NCI-H146 treated with DMSO at 0.1 percent for 48 hours (cell line): Measurements from ENCODE around the gene ERRFI1.
"Not testable (repeated sequence)": the region's sequence is repeated elsewhere in the genome, so short reads cannot be mapped to it uniquely, and the experiment has no call there.

Experiments
- DNase-seq: peaks from one replicate; lab custom pipeline; 2025; ENCODE audit not compliant: unreplicated experiment; lab: John Stamatoyannopoulos, UW

Gene ERRFI1

DNA sequence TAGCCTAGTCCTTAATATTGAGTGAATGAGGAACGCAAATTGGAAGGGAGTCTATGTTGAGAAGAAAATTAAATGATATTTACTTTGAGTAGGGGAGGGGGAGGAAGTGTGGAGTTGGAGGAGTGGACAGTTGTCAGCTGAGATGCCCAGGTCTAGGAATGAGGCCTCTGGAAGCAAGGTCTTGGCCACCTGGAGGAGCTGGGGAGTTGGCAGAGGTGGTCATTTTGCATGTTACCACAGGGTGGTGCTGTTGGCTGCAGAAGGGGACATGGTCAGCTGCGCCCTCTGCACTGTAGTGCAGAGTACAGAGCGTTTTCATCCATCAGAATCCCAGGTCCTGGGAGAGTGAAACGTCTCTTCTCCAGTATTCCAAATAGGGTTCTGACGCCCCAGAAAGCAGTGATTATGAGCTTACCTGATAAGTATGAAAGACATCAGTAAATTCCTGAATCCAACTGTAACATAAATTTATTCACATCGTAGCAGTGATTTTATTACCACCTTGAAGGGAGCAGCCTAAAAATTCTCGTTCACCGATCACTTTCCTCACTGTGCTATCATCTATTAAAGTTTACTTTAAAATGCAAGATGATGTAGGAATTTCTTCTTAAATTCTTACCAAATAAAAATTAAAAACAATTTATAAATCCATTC is 50.8 kb downstream of the ERRFI1 start:
- DNase-seq = peak; percentile 60

DNA sequence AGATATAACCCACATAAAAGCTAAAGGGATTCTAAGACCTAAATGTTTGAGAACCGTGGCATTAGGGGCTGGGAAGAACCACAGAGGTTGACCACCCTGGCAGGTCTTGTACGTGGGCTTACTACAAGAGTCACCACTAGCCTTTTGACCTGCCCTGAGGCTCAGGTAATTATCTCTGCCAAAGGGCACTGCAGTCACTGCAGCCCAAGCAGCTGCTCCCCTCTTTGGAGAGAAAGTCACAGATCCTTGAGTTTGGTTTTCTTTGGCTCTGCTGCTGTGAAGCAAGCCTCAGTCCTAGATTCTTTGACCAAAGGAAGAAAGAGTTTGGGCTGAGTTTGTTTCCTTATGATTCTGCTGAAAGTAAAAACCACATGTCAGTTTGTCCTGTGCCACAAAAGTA is 53.0 kb downstream of the ERRFI1 start:
- DNase-seq = no peak

DNA sequence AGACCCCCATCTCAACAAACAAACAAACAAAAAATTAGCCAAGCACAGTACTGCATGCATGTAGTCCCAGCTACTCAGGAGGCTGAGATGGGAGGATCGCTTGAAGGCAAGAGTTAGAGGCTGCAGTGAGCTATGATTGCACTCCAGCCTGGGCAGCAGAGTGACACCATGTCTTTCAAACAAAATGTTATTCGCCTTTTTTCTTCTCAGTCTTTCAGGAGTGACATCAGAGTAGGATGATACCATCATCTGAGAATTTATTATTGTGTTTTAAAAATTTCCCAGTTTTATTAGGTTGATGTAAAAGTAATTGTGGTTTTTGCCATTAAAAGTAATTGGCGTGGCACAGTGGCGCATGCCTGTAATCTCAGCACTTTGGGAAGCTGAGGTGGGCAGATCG is 53.8 kb downstream of the ERRFI1 start:
- no peak for DNase-seq

DNA sequence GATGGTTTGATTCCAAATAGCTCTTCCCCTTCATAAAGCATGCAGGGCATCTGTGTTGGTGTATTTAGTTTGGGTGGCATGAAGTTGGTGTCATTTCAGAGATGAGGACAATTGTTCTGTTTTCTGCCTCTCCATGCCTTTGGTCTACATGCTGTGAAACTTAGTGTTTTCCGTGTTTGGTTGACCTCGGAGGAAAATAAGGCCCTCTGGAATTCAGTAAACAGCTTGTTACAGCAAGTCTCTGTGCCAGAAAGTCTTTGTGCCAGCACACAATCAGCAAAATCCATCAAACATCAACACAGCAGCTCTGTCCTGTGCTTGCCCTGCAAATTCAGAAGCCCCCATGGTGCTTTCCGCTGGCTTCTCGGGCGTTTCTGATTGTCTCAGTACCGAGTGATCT is 55.1 kb downstream of the ERRFI1 start:
- DNase-seq = no peak

DNA sequence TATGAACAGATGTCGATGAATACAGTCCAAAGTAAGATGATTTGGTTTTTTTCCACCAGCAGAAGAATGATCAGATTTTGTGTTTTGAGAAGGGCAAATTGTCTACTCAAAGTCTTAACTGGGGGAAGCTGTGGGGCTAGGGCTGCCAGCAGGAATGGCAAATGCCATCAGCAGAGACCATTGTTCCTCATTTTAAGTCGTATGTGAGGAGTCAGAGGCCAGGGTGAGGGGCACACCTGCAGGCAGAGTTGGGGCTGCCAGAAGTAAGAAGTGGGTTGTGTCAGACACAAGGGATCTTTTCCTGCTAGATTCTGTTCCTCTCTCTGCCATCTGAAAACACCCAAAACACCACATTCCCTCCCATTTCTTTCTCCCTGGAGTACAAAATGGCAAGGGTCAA is 55.9 kb downstream of the ERRFI1 start:
- no peak for DNase-seq

DNA sequence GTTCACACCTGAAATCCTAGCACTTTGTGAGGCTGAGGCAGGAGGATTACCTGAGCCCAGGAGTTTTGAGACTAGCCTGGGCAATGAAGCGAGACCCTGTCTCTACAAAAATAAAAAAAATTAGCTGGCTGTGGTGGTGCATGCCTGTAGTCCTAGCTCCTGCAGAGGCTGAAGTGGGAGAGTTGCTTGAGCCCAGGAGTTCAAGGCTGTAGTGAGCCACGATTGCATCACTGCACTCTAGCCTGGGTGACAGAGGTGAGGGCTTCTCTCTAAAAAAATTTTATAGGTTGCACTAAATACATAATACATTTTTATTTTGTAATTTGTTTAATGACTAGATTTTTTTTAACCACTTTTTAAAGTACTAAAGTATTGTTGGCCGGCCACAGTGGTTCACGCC is 58.5 kb downstream of the ERRFI1 start:
- DNase-seq = no peak

DNA sequence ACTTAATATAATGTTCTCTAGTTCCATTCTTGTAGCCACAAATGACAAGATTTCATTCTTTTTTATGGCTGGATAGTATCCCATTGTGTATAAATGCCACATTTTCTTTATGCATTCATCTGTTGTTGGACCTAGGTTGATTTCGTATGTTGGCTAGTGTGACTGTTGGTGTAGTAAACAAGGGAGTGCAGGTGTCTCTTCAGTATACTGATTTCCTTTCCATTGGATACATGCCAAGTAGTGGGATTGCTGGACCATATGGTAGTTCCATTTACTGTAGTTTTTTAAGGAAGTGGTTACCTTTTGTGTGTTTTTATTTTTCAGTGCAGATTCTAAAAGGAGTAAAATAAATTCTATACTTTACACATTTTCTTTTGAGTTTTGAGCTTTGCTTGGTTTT is 58.9 kb downstream of the ERRFI1 start:
- no peak for DNase-seq

DNA sequence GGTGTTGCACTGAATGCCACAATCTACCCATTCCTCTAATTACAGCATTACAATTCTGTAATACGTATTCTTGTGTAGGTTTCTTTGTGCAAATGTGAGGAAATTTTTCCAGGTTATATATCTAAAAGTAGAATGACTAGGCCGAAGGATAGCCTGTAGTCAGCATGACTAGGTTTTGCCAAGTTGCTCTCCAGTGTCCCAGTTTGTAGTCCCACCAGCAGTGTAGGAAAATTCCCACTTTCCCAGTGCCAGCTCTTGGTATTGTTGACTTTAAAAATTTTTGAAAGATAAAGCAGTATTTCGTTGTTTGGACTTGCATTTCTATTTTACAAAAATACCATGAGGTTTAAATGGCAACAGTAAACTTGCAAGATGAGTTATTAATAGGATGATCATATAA is 61.6 kb downstream of the ERRFI1 start:
- DNase-seq = no peak

DNA sequence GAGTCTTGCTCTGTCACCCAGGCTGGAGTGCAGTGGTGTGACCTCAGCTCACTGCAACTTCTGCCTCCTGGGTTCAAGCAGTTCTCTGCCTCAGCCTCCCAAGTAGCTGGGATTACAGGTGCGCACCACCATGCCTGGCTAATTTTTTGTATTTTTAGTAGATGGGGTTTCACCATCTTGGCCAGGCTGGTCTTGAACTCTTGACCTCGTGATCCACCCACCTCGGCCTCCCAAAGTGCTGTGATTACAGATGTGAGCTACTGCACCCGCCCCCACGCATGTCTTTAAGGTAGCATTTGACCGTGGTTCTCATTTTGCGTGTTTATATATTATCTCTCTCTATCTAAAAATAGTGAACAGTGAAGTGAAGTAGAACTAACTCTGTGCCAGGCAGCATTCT is 62.3 kb downstream of the ERRFI1 start:
- DNase-seq = not testable (repeated sequence)

DNA sequence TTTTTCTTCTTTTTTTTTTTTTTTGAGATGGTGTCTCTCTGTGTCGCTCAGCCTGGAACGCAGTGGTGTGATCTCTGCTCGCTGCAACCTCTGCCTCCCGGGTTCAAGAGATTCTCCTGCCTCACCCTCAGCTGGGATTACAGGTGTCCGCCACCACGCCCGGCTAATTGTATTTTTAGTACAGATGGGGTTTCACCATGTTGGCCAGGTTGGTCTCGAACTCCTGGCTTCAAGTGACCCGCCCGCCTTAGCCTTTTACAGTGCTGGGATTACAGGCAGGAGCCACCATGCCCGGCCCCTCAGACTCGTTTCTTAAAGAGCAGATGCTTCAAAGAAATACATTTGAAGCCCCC is 62.8 kb downstream of the ERRFI1 start:
- not testable (repeated sequence) for DNase-seq

DNA sequence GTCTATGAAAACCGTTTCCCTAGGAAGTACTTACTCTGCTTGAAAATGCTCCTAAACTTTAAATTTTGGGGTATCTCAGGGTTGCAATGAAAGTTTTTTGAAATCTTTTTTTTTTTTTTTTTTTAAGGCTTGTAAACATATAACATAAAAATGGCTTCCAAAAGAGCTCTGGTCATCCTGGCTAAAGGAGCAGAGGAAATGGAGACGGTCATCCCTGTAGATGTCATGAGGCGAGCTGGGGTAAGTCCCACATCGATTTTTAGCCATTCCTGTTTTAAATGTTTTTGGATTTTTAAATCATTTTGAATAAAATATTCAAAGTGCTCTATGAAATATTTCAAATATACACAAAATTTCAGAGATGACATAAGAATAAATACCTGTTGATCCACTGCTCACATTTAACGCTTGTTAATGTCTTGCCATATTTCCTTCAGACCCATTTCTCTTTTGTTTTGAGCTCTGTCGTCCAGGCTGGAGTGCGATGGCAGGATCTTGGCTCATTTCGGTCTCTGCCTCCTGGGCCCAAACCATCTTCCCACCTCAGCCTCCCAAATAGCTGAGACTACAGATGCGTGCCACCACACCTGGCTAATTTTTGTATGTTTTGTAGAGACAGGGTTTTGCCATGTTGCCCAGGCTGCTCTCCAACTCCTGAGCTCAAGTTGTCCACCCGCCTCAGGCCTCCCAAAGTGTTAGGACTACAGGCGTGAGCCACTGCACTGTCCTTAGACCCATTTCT is 63.3 kb downstream of the ERRFI1 start:
- DNase-seq = no peak

DNA sequence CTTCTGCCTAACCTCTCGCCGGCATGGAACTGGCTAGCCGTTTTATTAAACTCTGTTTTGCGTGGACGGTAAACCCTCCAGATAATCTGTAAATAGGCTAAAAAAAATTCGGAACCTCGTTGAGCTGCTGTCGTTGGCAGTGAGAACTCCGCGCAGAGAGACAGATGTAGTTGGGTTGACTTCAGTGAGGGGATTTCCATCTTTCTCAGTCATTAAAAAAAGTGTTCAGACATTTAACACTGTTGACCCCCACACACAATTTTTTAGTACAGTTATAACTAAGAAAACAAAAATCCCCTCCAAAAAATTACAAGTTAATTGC is 64.1 kb downstream of the ERRFI1 start:
- no peak for DNase-seq
